Loucy (cell line): Measurements from ENCODE around the gene TRIM41.
"Not testable (repeated sequence)": the region's sequence is repeated elsewhere in the genome, so short reads cannot be mapped to it uniquely, and the experiment has no call there.

Experiments used
- CTCF ChIP-seq: fragments of 200-600 bp; sonication (generic); conservative IDR thresholded peaks from 2 replicates; pipeline ENCODE4 v1.5.1; 2014; ENCODE audit warnings: mild to moderate bottlenecking, antibody characterized with exemption, low read length
- EZH2phosphoT487 ChIP-seq: fragments of 200-600 bp; IDR thresholded peaks from 2 replicates; pipeline ENCODE4 v1.6.1; 2018; ENCODE audit warnings: antibody characterized with exemption, mild to moderate bottlenecking, moderate library complexity, borderline replicate concordance

DNA sequence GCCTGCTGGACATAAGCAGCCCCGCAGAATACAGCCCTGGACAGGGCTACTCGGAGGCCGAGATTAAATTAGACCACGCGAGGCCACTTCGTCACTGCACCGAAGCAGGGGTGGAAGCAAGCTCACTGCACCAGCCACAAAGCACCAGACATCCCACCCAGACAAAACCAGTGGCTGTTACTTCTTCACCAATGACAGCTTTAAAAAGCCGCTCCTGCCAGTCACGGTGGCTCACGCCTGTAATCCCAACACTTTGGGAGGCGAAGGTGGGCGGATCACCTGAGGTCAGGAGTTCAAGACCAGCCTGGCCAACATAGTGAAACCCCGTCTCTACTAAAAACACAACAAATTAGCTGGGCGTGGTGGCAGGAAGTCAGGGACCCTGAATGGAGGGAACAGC lies 45.5 kb upstream of the TRIM41 start:
- not testable (repeated sequence) for TF ChIP-seq CTCF, EZH2phosphoT487
